GM21390 (cell line): ENCODE results near the gene MAP2K5.
A peak's percentile ranks its signal among the peaks of the same experiment; 100 is the strongest.

Experiments
- ATAC-seq: cut with Tn5 transposase; IDR thresholded peaks from one replicate; pipeline ENCODE4 v1.9.1; 2021; ENCODE audit not compliant: unreplicated experiment

MAP2K5 gene

DNA sequence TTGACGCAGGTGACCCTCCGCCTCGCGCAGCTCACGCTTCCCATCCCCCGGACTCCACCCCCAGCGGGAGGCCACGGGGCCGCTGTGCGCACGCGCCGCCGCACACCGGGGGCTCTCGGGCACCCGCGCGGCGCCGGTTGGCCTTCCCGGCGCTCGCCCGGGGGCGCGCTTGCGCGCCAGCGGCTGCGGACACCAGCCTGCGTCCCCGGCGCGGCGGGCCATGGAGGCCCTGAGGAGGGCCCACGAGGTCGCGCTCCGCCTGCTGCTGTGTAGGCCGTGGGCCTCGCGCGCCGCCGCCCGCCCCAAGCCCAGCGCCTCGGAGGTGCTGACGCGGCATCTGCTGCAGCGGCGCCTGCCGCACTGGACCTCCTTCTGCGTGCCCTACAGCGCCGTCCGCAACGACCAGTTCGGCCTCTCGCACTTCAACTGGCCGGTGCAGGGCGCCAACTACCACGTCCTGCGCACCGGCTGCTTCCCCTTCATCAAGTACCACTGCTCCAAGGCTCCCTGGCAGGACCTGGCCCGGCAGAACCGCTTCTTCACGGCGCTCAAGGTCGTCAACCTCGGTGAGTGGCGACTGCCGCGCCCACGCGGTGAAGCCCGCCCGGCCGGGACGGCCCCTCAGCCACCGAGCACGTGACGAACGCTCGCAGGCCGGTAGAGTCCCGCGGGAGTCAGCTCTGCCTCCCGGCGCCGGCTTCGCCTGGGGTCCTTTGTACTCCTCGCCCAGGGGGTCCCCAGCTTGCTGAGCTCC is 21.3 kb upstream of the MAP2K5 start, which contains the start of gene C15orf61:
TSS of gene C15orf61 (plus strand) at position 103 of the 754 bp plus-strand sequence. CDS start at position 221, 118 bp downstream.
- ATAC-seq: peak; percentile 72

DNA sequence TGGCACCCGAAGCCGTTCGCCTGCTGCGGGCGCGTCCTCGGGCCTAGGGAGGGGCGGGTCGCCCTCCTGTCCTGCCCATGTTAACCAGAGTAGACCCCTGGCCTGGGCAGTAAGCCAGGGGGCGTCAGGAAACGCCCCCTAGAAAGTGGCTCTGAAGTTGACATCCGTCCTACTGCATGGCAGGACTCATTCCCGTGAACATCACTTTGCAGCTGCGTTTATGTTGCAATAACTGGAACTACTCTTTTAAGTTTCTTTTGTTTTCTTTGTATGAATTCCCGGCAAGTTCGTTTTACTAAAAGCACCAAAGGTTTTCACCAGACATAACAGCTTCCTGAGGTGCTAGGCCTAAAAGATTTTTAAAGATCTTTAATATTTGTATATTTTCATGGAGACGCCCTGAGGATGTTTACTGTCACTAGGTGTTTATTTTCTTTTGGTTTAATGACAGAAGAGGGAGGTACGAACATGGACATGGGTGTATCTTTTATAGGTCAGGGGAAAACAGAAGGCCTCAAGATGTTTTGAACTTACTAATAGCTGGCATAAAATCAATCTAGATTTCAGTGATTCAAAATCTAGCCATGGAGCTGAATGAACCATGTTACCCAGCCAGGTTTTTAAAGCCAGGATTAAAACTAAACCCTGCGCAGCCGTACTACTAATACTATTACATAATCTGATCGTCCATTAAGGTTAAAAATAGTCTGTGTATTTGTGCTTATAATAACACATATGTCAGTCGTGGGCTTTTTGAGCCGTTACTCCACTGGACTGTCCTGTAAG is 20.5 kb upstream of the MAP2K5 start:
- ATAC-seq: no peak

DNA sequence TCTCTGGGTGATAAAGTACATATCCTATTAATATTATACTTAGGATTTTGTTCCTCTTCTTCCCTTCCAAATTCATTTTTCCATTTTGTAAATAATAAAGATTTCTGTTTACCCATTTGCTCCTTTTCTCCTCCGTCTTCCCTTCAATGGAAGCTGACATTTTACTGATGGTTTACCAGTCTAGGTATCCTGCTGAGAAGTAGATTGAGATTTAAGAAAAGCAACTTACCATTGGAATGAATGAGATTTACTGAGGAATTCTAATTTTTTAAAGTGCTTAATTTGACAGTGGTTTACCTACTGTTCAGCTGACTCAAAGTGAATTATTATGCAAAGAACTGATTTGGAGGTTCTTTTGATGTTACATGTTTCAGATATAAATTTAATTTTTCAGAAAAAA is 19.2 kb upstream of the MAP2K5 start:
- no peak for ATAC-seq

DNA sequence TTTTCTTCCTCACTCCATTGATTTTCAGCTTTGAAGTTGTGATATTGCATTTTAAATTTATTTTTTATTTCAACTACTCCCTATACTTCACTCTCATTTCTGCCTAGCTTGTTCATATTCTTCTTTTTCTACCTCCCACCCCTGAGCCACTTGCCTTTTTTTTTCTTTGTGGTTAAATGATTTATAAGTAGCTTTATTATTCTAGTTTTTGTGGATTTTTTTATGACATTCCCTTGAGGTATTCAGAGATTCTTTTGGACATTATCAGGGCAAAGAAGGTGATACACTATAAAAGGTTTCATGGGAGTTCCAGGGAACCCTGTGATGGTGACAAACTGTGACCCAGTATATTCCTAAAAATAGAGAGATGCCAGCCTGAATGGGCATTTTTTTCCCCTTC is 18.3 kb upstream of the MAP2K5 start:
- ATAC-seq: no peak

DNA sequence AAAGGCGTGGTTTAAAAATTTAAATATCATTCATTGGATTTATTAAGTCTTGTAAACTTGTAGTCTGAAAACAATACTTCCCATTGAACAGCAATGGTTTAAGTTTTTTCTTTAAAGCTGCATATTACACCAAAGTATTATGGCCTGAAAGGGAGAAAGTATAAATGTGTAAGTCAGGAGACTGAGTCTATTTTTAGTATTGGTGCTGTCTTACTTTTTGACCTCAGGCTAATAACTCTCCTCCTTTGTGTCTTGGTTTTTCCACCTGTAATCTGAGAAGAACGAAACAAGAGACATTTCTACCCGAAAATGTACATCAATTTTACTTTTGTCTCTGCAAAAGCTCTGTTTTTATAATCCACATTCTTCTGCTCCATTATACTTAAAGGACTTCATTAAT is 14.0 kb upstream of the MAP2K5 start:
- no peak for ATAC-seq

DNA sequence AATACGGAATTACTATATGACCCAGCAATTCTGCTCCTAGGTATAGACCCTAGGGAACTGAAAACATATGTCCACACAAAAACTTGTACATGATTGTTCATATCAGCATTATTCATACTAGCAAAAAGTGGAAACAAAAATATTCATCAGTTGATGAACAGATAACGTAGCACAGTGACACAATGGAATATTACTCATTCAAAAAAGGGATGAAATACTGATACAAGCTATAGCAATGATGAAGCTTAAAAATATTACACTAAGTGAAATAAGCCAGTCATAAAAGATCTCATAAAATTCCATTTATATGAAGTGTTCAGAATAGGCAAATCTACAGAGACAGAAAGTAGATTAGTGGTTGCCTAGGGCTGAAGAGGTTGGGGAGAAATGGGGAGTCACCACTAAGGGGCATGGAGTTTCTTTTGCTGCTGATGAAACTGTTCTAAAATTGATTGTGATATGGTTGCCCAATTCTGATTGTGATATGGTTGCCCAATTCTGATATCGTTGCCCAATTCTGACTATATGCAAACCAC is 11.1 kb upstream of the MAP2K5 start:
- ATAC-seq: no peak

DNA sequence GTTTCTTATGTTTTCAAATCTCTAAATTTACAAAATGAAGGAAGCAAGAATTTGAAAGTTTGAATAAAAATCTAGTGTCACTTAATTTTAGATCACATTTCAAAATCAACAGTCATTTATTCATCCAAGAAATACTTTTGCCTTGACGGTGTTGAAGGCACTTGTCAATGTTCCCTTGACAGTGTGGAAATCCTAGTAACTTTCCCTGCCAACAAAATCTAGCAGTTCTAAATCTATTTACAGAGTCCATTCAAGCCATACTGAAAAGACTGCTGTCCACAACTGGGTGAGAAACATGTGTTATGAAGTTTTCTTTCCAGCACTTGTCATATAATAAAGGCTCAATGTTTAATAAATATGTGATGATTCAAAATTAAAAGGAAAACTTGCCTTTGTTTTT is 8.6 kb upstream of the MAP2K5 start:
- no peak for ATAC-seq

DNA sequence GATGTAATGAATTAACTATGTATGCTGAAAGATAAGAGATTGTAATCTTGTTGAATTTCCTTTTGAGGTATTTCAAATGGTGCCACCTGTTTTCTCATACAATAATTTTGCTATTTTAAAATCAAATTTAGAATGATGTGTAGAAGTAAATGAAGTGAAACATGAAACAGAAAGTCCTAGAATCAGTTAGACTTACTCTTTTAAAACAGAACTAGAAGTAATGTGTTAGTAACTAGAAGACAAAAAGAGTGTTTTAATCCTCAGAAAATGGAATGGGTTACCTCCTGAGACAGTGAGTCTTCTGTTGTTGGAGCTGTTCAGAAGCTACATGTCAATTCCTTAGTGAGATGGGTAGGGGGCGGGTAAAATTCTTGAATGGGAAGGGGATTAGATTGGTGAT is 8.1 kb upstream of the MAP2K5 start:
- no peak for ATAC-seq

DNA sequence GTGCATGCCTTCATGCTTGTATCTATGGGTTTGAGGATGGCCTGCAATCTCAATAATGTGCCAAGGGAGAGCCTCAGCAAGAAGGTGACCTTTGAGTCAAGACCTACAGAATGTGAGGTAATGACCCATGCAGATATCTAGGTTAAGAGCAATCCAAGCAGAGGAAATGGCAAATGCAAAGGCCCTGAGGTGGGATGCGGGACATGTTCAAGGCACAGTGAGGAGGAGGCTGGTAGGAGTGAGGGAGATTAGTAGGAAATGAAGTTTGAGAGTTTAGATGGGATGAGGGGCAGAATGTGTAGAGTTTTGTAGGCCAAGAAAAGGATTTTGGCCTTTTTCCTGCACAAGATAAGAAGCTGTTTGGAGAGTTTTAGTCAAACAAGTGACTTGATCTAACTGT is 4.7 kb upstream of the MAP2K5 start:
- ATAC-seq: no peak

DNA sequence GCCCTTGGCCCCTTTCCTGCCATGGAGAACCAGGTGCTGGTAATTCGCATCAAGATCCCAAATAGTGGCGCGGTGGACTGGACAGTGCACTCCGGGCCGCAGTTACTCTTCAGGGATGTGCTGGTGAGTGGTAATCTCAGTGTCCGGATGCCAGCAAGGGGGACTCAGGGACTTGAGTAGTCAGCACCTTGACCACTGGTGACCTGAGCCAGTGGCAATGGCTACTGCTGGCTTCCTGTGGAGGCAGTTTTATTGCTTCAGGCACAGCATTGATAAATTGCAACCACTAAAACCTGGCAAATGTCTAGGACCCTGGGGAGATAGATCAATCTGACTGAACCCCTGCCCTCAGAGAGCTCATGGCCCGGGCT is 830 bp downstream of the MAP2K5 start:
- ATAC-seq: no peak

DNA sequence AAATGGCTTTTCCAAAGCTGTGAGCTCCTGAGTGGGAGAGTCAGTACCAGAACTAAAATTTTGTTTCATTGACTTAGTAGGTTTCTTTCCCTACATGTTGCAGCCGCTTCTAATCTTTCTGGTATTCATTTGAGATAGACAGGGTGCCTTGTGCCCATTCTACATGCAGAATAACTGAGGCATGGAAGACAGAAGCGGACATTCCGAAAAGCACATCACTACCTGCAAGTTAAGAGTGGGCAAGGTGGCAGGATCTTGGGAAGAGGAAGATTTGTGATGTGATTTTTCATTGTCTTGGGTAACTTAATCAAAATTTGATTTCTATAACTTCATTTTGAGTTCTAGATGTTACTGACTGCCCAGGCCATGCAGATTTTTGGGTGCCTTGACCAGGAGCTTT is 2.0 kb downstream of the MAP2K5 start:
- no peak for ATAC-seq

DNA sequence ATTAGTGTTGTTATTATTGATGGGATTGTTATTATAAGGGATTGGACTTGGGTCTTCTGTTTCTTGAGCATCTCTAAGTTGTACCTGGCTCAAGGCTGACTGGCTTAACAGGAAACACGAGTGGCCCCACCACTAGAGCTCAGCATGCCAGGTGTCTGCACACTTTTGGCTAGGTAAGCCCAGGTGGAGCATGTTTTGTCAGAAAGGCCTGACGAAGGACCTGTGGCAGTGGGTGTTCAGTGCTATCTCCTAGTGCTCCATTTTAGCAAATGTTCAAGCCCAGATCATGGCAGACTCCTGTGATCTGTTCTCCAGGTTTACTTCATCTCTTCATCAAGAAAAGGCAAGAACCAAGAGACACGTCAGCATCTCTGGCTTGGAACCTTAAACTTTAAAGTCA is 3.4 kb downstream of the MAP2K5 start:
- ATAC-seq: no peak

DNA sequence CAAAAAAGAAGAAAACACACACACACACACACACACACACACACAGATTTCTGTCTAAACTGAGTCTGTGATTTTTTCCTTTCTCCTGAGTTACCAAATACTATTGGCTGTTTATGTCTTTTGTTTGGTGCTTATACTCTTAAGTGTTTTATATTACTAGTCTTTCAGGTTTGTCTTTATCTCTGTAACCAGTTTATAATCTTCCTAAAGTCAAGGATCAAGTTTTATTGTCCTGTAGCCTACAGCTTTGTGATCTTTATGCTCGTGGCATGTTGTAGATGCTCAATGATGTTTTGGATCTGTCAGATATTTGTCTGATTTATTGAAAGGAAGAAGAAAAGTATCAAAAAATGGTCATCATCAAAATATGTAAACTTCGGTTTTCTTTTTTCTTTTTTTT is 4.6 kb downstream of the MAP2K5 start:
- no peak for ATAC-seq

DNA sequence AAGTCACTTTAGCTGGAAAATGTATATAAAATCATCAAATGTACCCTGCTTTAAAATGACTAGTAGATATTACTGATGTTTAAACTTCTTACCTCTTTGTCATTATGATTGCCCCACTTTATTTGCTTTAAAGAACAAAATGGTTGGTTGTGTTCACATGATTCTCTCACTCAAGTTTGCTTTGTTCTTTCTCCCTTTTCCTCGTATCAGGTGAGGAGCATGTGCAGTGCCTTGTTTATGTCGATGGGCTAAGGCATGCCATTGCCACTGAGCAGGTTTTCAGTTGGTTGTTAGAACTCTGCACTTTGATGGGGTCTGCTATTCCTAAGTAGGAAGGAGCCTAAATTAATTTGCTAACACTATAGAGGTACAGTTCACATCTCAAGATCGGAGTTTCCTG is 5.3 kb downstream of the MAP2K5 start:
- ATAC-seq: no peak

DNA sequence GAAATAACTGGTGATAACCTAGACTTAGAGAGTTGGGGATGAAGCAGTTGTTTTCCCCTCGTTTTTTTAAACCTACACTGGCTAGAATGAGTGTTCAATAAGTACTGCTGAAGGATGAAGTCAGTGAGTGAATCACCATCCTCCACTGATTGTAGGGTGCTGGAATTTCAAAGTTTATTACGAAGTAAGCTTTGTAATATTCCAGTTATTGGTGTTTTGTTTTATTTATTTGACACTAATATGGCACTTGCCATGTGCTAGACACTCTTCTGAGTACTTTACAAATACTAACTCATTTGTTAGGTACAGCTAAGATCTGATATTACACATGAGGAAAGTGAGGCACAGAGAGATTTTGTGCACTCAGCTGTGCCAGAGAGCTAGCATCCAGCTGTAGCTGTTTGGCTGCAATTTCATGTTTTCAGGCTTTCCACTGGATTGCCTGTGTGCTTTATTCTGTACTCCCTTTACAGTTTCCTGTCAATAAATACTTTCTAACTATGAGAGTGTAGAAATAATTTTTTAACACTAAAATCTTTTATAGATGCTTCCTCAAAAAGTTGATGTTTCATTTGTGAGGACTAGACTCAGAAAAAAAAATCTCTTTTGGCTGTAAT is 5.8 kb downstream of the MAP2K5 start:
- no peak for ATAC-seq

DNA sequence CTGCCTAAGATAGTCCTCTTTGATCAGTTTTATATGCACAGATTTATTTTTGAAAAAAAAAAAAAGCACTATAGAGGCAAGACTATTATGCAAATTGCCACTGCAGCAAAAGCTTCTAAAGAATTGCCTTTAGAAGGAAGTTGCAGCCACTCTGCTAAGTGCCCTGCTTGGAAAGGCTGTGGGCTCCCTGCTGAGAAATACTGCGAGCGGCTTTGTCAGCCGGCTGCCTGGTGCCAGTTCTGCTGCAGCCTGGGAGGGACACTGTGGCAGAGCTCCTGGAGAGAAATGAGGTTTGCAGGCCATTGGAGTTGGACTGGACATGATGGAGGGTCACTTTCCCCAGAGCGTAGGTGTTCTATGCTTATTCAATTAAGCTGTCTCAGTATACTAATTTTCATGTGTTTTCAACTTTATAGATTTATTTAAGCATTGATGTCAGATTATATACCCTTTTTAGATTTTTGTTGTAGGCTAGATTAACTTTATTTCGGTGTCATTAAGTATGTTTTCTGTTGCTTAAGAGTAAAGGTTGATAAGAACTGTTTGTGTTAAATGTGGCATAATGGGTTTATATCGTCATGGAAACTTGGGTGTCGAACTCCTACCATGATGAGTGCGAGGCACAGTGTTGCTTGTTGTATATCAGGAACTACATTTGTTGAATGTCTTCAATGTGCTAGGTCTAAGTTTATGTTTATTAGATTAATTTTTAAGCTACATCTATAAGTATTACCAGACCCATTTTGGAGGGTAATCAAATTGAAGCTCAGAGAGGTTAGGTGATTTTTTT is 6.6 kb downstream of the MAP2K5 start:
- ATAC-seq: no peak

DNA sequence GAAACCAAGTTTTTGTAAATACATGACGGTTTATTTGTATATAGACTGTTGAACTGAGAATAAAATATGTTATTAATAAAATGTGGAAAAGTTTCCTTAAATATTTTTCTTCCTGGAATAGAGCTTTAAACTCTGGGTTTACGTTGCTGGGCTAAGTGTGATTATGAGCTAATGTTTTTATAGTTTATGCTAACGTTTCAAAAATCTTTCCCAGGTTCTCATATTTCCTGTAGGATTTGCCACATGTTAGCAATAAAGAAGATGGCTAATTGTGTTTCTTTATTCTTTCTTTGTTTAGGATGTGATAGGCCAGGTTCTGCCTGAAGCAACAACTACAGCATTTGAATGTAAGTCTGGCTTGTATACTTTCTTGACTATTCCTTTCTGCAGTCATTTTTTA is 7.2 kb downstream of the MAP2K5 start:
- no peak for ATAC-seq

DNA sequence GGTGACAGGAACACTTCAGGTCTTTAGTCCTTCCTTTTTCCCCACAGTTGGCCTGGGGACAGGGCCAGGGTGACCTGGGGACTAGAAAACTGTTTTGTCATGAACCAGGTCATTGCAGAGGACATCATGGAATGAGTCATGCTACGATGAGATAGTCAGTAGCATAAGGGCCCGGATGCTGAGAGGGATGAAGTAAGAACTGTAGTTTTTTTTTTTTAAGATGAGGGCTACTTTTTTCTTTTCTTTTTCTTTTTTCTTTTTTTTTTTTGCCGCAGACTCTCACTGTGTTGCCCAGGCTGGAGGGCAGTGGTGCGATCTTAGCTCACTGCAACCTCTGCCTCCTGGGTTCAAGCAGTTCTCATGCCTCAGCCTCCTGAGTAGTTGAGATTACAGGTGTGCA is 8.0 kb downstream of the MAP2K5 start:
- ATAC-seq: no peak

DNA sequence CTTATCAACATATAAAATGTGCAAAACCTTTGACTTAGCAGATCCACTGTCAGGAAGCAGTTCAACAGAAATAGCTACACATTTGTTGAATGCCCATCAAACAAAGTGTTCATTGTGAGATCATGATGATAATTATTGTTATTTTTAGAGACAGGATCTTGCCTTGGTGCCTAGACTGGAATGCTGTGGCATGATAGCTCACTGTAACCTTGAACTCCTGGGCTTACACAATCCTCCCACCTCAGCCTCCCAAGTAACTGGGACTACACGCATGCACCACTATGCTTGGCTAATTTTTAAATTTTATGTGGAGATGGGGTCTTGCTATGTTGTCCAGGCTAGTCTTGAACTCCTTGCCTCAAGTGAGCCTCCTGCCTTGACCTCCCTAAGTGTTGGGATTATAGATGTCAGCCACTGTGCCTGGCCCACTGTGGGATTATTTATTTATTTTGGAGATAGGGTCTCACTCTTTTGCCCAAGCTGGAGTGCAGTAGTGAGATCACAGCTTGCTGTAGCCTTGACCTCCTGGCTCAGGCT is 8.8 kb downstream of the MAP2K5 start:
- ATAC-seq: no peak

DNA sequence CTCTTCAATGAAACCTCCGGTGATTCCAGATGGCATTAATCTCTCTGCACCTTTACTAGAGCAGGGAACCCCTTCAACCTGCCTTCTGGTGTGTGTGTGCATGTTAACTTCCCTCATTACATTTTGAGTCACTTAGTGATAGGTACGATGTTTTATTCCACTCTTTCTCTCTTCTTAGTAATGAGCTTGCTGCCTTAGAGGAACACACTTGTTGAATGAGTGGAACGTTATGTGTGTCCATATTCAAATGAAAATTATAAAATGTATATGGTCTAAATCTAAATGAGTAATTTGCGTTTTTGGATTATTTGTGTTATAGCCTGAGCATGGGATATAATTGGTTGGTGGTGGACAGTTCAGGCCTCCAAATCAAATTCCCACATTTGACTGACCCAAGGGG is 12.1 kb downstream of the MAP2K5 start:
- ATAC-seq: no peak
